GM12878 (cell line): Measurements from ENCODE around the gene ALOXE3.

Source experiments
- BMI1 ChIP-seq: fragments of 450-650 bp; IDR thresholded peaks from 2 replicates; pipeline ENCODE4 v1.6.1; 2016; ENCODE audit warnings: mild to moderate bottlenecking, moderate library complexity, borderline replicate concordance
- CTCF ChIP-seq, 3 experiments: IDR thresholded peaks in 2 of 3; conservative IDR thresholded peaks in 1 of 3; 2 replicates each; pipeline ENCODE4 v1.5.1; 2011; ENCODE audit warnings: low read depth in 3 of 3, low read length in 3 of 3, mild to moderate bottlenecking in 3 of 3, control low read depth in 2 of 3, moderate library complexity in 2 of 3, inconsistent platforms in 1 of 3, mixed read lengths in 1 of 3; ENCODE audit not compliant: control insufficient read depth in 2 of 3, insufficient read depth in 1 of 3; ENCODE audit errors: extremely low read depth in 1 of 3
- EP300 ChIP-seq, 2 experiments: fragments of 150-350 bp in 1 of 2; IDR thresholded peaks; 2 replicates each; pipeline ENCODE4 v1.6.1; 2011 to 2012; ENCODE audit warnings: low read depth in 2 of 2, low read length in 2 of 2, borderline replicate concordance in 1 of 2, improper control_type of control experiment in 1 of 2, inconsistent platforms in 1 of 2; ENCODE audit not compliant: control insufficient read depth in 1 of 2
- FOXM1 ChIP-seq: IDR thresholded peaks from 2 replicates; pipeline ENCODE4 v1.6.1; 2012; ENCODE audit warnings: low read depth, mild to moderate bottlenecking, inconsistent platforms, low read length, moderate library complexity
- IRF3 ChIP-seq: fragments of 450-650 bp; IDR thresholded peaks from 2 replicates; pipeline ENCODE4 v1.6.1; 2014; ENCODE audit warnings: mild to moderate bottlenecking
- MTA3 ChIP-seq: IDR thresholded peaks from 2 replicates; pipeline ENCODE4 v1.6.1; 2012; ENCODE audit warnings: low read length, inconsistent platforms, borderline replicate concordance
- SUZ12 ChIP-seq: fragments of 200-600 bp; sonication (generic); IDR thresholded peaks from one replicate; pipeline ENCODE4 v1.6.1; 2018; ENCODE audit warnings: antibody characterized with exemption, mild to moderate bottlenecking; ENCODE audit not compliant: unreplicated experiment
- USF1 ChIP-seq: IDR thresholded peaks from 2 replicates; pipeline ENCODE4 v1.6.1; 2011; ENCODE audit warnings: borderline replicate concordance, low read depth, mild to moderate bottlenecking, moderate library complexity, mixed read lengths, low read length; ENCODE audit not compliant: insufficient read depth; ENCODE audit errors: extremely low read length
- ZBTB11 ChIP-seq: fragments of 450-650 bp; formaldehyde crosslinking; IDR thresholded peaks from 2 replicates; pipeline ENCODE4 v1.5.0; 2022; ENCODE audit warnings: mild to moderate bottlenecking, missing genetic modification characterization

GRCh38 chr17:8047769-8048110 is 70.6 kb downstream of the ALOXE3 start:
- TF ChIP-seq FOXM1 (no peak), SUZ12 (no peak), MTA3 (no peak), CTCF (IDR thresholded peaks at IDR 0.05 in 2 of 3, conservative IDR thresholded peaks at IDR 0.05 in 1 of 3; ENCODE audit: control insufficient read depth in 2 of 3, extremely low read depth in 1 of 3, insufficient read depth in 1 of 3, low read depth in 3 of 3, low read length in 3 of 3) (no peak), ZBTB11 (CRISPR knock-in tag) (no peak), EP300 (IDR thresholded peaks at IDR 0.05; ENCODE audit: borderline replicate concordance in 1 of 2, control insufficient read depth in 1 of 2, low read depth in 2 of 2, low read length in 2 of 2) (no peak), BMI1 (no peak), USF1 (no peak), IRF3 (no peak)
